GM12801 (cell line): ENCODE measurements around the gene NUAK2.

ENCODE experiments used
- CTCF ChIP-seq: IDR thresholded peaks from one replicate; pipeline ENCODE4 v1.5.1; 2011; ENCODE audit warnings: control low read depth; ENCODE audit not compliant: insufficient read length; ENCODE audit errors: extremely low read depth

NUAK2 gene

GRCh38 chr1:205337481-205337880 is 15.9 kb upstream of the NUAK2 start:
- no peak for TF ChIP-seq CTCF

- TF ChIP-seq CTCF: peak; percentile 68
Measured at GRCh38 chr1:205335692-205336091, 14.1 kb upstream of the NUAK2 start.

- no peak for TF ChIP-seq CTCF
Measured at GRCh38 chr1:205332015-205332791, 10.7 kb upstream of the NUAK2 start.

- TF ChIP-seq CTCF: no peak
Measured at GRCh38 chr1:205330150-205330549, 8.6 kb upstream of the NUAK2 start.

GRCh38 chr1:205329719-205330118 is 8.2 kb upstream of the NUAK2 start:
- no peak for TF ChIP-seq CTCF

GRCh38 chr1:205328476-205328875 is 6.9 kb upstream of the NUAK2 start:
- TF ChIP-seq CTCF: no peak

- no peak for TF ChIP-seq CTCF
Measured at GRCh38 chr1:205326812-205327466, 5.4 kb upstream of the NUAK2 start.
